ENCODE results near the gene SCAMP5. TPM values are rescaled to one million over a fixed set of nuclear protein-coding genes. Genes with fewer than 3 reads are reported as not detected.

Gene SCAMP5
- total RNA-seq, 1 experiment from 2014 or later = 6.2 TPM

DNA sequence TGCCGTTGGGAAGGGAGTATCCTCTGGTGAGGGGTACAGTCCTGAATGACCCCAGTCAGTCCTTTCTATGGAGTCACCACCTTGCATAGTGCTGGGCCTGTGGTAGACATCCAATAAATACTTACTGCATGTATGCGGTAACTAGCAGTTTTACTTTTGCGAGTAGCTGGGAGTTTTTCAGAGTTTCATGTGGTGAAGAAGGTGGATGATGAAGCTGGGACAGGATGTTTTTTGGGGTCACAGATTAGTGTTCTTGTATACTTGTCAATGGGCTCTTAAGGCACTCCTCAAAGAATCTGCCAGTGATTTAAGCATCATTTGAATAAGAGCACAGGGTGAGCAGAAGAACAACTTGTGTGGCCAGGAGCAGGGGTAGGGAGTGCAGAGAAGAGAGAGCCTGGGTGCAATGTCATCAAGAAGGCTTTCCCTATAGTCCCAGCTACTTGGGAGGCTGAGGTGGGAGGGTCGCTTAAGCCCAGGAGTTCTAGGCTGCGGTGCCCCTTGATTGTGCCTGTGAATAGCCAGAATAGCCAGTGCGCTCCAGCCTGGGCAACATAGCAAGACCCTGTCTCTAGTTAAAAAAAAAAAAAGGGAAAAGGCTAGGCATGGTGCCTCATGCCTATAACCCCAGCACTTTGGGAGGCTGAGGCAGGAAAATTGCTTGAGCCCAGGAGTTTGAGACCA lies 50.1 kb downstream of the SCAMP5 start:
- Histone ChIP-seq H2AFZ (ENCODE audit: low read depth, low read length, poor library complexity, severe bottlenecking) (no peak overlapping the region), H3K27ac (ENCODE audit: low read depth, low read length) (no peak overlapping the region), H3K36me3 (ENCODE audit: control insufficient read depth in 1 of 2, insufficient read depth in 2 of 2, low read length in 2 of 2) (peaks cover 2 to 29% of the 10 kb centered on the region in 2 experiments; a peak in 1 of 4 replicates), H4K20me1 (ENCODE audit: insufficient read depth) (no peaks in the 10 kb centered on the region), H3K9me3 (ENCODE audit: control insufficient read depth in 1 of 2, insufficient read depth in 1 of 2, low read depth in 1 of 2, low read length in 2 of 2) (no peaks in the 10 kb centered on the region), H3K27me3 (ENCODE audit: insufficient read depth, low read length) (no peaks in the 10 kb centered on the region), H3K4me2 (ENCODE audit: low read length) (no peak overlapping the region), H3K9me2 (ENCODE audit: insufficient read depth) (no peaks in the 10 kb centered on the region), H3K4me1 (ENCODE audit: control insufficient read depth in 1 of 2, insufficient read depth in 2 of 2, low read length in 2 of 2) (peaks cover 26 to 43% of the 10 kb centered on the region in 2 experiments; a peak in 3 of 4 replicates), H3K4me3 (replicated peaks in 1 of 2; ENCODE audit: low read depth in 1 of 2, low read length in 2 of 2) (no peak overlapping the region), H3K9ac (ENCODE audit: low read length) (no peak overlapping the region), H3K79me2 (ENCODE audit: insufficient read depth, low read length) (peaks cover 7% of the 10 kb centered on the region; the same call in 1 of the 2 replicates)
- POLR2A ChIA-PET = interaction anchor here (2.5 kb wide), 1 partner anchor 158 kb away, joined by 12 read pairs; no protein-coding TSS in a partner anchor
- ATAC-seq (no peak), DNase-seq (ENCODE audit: low read depth, low spot score) (no peak)
- BruUV-seq (replicated peaks) = no TSS peak
- TF ChIP-seq FOSL1 (IDR thresholded peaks at IDR 0.05; ENCODE audit: low read depth) (no peak), RAD21 (IDR thresholded peaks at IDR 0.05; ENCODE audit: low read depth) (no peak), POLR2A (IDR thresholded peaks at IDR 0.05; ENCODE audit: borderline replicate concordance, extremely low read depth, insufficient read depth, insufficient read length) (no peak), SRF (IDR thresholded peaks at IDR 0.05; ENCODE audit: low read depth) (no peak), CEBPB (IDR thresholded peaks at IDR 0.05; ENCODE audit: low read depth) (no peak), EZH2 (IDR thresholded peaks at IDR 0.05) (no peak), ZFX (IDR thresholded peaks at IDR 0.05) (no peak)
- RAD21 ChIA-PET (ENCODE audit: low non-redundant PET in 1 of 2, low total read pairs in 2 of 2, uncharacterized antibody in 2 of 2, unreplicated experiment in 2 of 2) = no interaction called here
- CTCF ChIA-PET = interaction anchor here (0.6 to 4.9 kb wide), 2 partner anchors 15 to 159 kb away, joined by 6 to 36 read pairs; no protein-coding TSS in a partner anchor
- intact Hi-C loops (cut with micrococcal nuclease) = no loop called here

- Histone ChIP-seq H3K4me2 (ENCODE audit: low read length) (no peak overlapping the region), H3K36me3 (ENCODE audit: control insufficient read depth in 1 of 2, insufficient read depth in 2 of 2, low read length in 2 of 2) (peaks cover 2 to 28% of the 10 kb centered on the region in 2 experiments; a peak in 1 of 4 replicates), H3K79me2 (ENCODE audit: insufficient read depth, low read length) (no peaks in the 10 kb centered on the region), H3K27me3 (ENCODE audit: insufficient read depth, low read length) (no peaks in the 10 kb centered on the region), H3K9me3 (ENCODE audit: control insufficient read depth in 1 of 2, insufficient read depth in 1 of 2, low read depth in 1 of 2, low read length in 2 of 2) (no peaks in the 10 kb centered on the region), H3K4me1 (ENCODE audit: control insufficient read depth in 1 of 2, insufficient read depth in 2 of 2, low read length in 2 of 2) (peaks cover 14 to 18% of the 10 kb centered on the region in 2 experiments; a peak in 3 of 4 replicates), H3K27ac (ENCODE audit: low read depth, low read length) (no peak overlapping the region), H3K9ac (ENCODE audit: low read length) (no peak overlapping the region), H4K20me1 (ENCODE audit: insufficient read depth) (no peaks in the 10 kb centered on the region), H2AFZ (ENCODE audit: low read depth, low read length, poor library complexity, severe bottlenecking) (no peak overlapping the region), H3K9me2 (ENCODE audit: insufficient read depth) (no peaks in the 10 kb centered on the region), H3K4me3 (replicated peaks in 1 of 2; ENCODE audit: low read depth in 1 of 2, low read length in 2 of 2) (no peak overlapping the region)
- ChIA-PET POLR2A (interaction anchor here (0.9 kb wide), 1 partner anchor 17 kb away, joined by 3 read pairs; no protein-coding TSS in a partner anchor), RAD21 (ENCODE audit: low non-redundant PET in 1 of 2, low total read pairs in 2 of 2, uncharacterized antibody in 2 of 2, unreplicated experiment in 2 of 2) (no interaction called here), CTCF (no interaction called here)
- BruUV-seq (replicated peaks) = no TSS peak
- intact Hi-C loops (cut with micrococcal nuclease) = no loop called here
- ATAC-seq = no peak
- DNase-seq (ENCODE audit: low read depth, low spot score) = no peak
- TF ChIP-seq ZFX (IDR thresholded peaks at IDR 0.05) = no peak
- no peak for TF ChIP-seq POLR2A (IDR thresholded peaks at IDR 0.05; ENCODE audit: borderline replicate concordance, extremely low read depth, insufficient read depth, insufficient read length)
- TF ChIP-seq, protein P1, sequence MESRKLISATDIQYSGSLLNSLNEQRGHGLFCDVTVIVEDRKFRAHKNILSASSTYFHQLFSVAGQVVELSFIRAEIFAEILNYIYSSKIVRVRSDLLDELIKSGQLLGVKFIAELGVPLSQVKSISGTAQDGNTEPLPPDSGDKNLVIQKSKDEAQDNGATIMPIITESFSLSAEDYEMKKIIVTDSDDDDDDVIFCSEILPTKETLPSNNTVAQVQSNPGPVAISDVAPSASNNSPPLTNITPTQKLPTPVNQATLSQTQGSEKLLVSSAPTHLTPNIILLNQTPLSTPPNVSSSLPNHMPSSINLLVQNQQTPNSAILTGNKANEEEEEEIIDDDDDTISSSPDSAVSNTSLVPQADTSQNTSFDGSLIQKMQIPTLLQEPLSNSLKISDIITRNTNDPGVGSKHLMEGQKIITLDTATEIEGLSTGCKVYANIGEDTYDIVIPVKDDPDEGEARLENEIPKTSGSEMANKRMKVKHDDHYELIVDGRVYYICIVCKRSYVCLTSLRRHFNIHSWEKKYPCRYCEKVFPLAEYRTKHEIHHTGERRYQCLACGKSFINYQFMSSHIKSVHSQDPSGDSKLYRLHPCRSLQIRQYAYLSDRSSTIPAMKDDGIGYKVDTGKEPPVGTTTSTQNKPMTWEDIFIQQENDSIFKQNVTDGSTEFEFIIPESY (IDR thresholded peaks at IDR 0.05; ENCODE audit: extremely low read depth, insufficient replicate concordance, low read length) = no peak
- TF ChIP-seq EZH2phosphoT487 (IDR thresholded peaks at IDR 0.05; ENCODE audit: borderline replicate concordance) = no peak
- TF ChIP-seq, protein P2, sequence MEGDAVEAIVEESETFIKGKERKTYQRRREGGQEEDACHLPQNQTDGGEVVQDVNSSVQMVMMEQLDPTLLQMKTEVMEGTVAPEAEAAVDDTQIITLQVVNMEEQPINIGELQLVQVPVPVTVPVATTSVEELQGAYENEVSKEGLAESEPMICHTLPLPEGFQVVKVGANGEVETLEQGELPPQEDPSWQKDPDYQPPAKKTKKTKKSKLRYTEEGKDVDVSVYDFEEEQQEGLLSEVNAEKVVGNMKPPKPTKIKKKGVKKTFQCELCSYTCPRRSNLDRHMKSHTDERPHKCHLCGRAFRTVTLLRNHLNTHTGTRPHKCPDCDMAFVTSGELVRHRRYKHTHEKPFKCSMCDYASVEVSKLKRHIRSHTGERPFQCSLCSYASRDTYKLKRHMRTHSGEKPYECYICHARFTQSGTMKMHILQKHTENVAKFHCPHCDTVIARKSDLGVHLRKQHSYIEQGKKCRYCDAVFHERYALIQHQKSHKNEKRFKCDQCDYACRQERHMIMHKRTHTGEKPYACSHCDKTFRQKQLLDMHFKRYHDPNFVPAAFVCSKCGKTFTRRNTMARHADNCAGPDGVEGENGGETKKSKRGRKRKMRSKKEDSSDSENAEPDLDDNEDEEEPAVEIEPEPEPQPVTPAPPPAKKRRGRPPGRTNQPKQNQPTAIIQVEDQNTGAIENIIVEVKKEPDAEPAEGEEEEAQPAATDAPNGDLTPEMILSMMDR (IDR thresholded peaks at IDR 0.05 in 2 of 3, conservative IDR thresholded peaks at IDR 0.05 in 1 of 3; ENCODE audit: borderline replicate concordance in 1 of 3, insufficient read depth in 1 of 3, low read depth in 2 of 3, low read length in 2 of 3) = no peak
- no peak for TF ChIP-seq REST (IDR thresholded peaks at IDR 0.05; ENCODE audit: low read depth)
These were observed 53.0 kb downstream of the SCAMP5 start for GRCh38 chr15:75048394-75048793.
